Astrocyte (in vitro differentiated cells and primary cell): ENCODE measurements around the gene DNAJB6.

Experiments used
- CTCF ChIP-seq: IDR thresholded peaks from 2 replicates; pipeline ENCODE4 v1.5.1; 2011; ENCODE audit warnings: low read depth, mild to moderate bottlenecking, inconsistent platforms, low read length, moderate library complexity; ENCODE audit not compliant: insufficient read depth
- EZH2 ChIP-seq: IDR thresholded peaks from 2 replicates; pipeline ENCODE4 v1.6.1; 2012; ENCODE audit warnings: mild to moderate bottlenecking, low read length, inconsistent platforms; ENCODE audit not compliant: insufficient read depth

GRCh38 chr7:157358753-157359096 lies 21.9 kb downstream of the DNAJB6 start:
- TF ChIP-seq CTCF (no peak), EZH2 (no peak)
